Astrocyte (in vitro differentiated cells and primary cell): ENCODE data around the gene UBE2F. TPM values are rescaled to one million over a fixed set of nuclear protein-coding genes. Genes with fewer than 3 reads are reported as not detected.

Source experiments
- DNase-seq: peaks from one replicate; pipeline ENCODE4 v3.0.0-alpha.2; 2010; ENCODE audit warnings: low read depth
- FAIRE-seq: peaks from 2 replicates; lab custom pipeline; 2011; peaks lifted over from hg19 to GRCh38; lab: Jason Lieb, UNC
- H2AFZ ChIP-seq: 2 replicates; pipeline ENCODE4 v1.6.0; 2012; ENCODE audit warnings: low read depth, low read length, inconsistent platforms
- H3K27ac ChIP-seq: 2 replicates; pipeline ENCODE4 v1.5.1; 2011; ENCODE audit warnings: low read depth, low read length, inconsistent platforms
- H3K27me3 ChIP-seq: 2 replicates; pipeline ENCODE4 v1.6.0; 2011; ENCODE audit warnings: low read length, inconsistent platforms; ENCODE audit not compliant: insufficient read depth
- H3K36me3 ChIP-seq: 2 replicates; pipeline ENCODE4 v1.5.1; 2011; ENCODE audit warnings: low read length, inconsistent platforms; ENCODE audit not compliant: insufficient read depth
- H3K4me1 ChIP-seq: 2 replicates; pipeline ENCODE4 v1.5.1; 2011; ENCODE audit warnings: low read length, inconsistent platforms; ENCODE audit not compliant: insufficient read depth
- H3K4me2 ChIP-seq: 2 replicates; pipeline ENCODE4 v1.6.0; 2012; ENCODE audit warnings: low read length, inconsistent platforms
- H3K4me3 ChIP-seq: 2 replicates; pipeline ENCODE4 v1.5.1; 2011; ENCODE audit warnings: low read depth, mild to moderate bottlenecking, low read length, inconsistent platforms; ENCODE audit not compliant: insufficient read depth
- H3K79me2 ChIP-seq: 2 replicates; pipeline ENCODE4 v1.6.0; 2012; ENCODE audit warnings: mild to moderate bottlenecking, low read length, inconsistent platforms; ENCODE audit not compliant: insufficient read depth
- H3K9ac ChIP-seq: 2 replicates; pipeline ENCODE4 v1.6.0; 2012; ENCODE audit warnings: mild to moderate bottlenecking, low read length, inconsistent platforms
- H3K9me3 ChIP-seq: 2 replicates; pipeline ENCODE4 v1.5.1; 2012; ENCODE audit warnings: low read depth, mild to moderate bottlenecking, low read length, inconsistent platforms; ENCODE audit not compliant: insufficient read depth
- H4K20me1 ChIP-seq: 2 replicates; pipeline ENCODE4 v1.6.0; 2012; ENCODE audit warnings: low read length, inconsistent platforms; ENCODE audit not compliant: insufficient read depth
- H3K27ac Mint-ChIP-seq: one replicate; pipeline ENCODE4 v1.8.0; 2021; ENCODE audit warnings: mild to moderate bottlenecking, mixed read lengths; ENCODE audit not compliant: unreplicated experiment
- H3K27me3 Mint-ChIP-seq: one replicate; pipeline ENCODE4 v1.8.0; 2021; ENCODE audit warnings: low read depth, mixed read lengths; ENCODE audit not compliant: unreplicated experiment
- H3K36me3 Mint-ChIP-seq: one replicate; pipeline ENCODE4 v1.8.0; 2021; ENCODE audit warnings: low read depth, mixed read lengths; ENCODE audit not compliant: unreplicated experiment
- H3K4me1 Mint-ChIP-seq: one replicate; pipeline ENCODE4 v1.8.0; 2021; ENCODE audit warnings: low read depth, mixed read lengths; ENCODE audit not compliant: unreplicated experiment
- H3K4me3 Mint-ChIP-seq: one replicate; pipeline ENCODE4 v1.8.0; 2021; ENCODE audit warnings: mild to moderate bottlenecking, moderate library complexity, mixed read lengths; ENCODE audit not compliant: unreplicated experiment
- H3K9me3 Mint-ChIP-seq: one replicate; pipeline ENCODE4 v1.8.0; 2021; ENCODE audit warnings: mild to moderate bottlenecking, mixed read lengths; ENCODE audit not compliant: unreplicated experiment
- EZH2 ChIP-seq: IDR thresholded peaks from 2 replicates; pipeline ENCODE4 v1.6.1; 2012; ENCODE audit warnings: mild to moderate bottlenecking, low read length, inconsistent platforms; ENCODE audit not compliant: insufficient read depth
- total RNA-seq: library from RNA; stranded (reverse); gene quantifications from 2 replicates; pipeline ENCODE4 v1.2.1, GENCODE V29; 2021
- TF ChIP-seq, protein P1 (sequence below): IDR thresholded peaks from 2 replicates; pipeline ENCODE4 v1.5.1; 2011; ENCODE audit warnings: low read depth, mild to moderate bottlenecking, inconsistent platforms, low read length, moderate library complexity; ENCODE audit not compliant: insufficient read depth

UBE2F gene
- total RNA-seq, 1 donor from 2014 or later = 67.1 TPM

DNA sequence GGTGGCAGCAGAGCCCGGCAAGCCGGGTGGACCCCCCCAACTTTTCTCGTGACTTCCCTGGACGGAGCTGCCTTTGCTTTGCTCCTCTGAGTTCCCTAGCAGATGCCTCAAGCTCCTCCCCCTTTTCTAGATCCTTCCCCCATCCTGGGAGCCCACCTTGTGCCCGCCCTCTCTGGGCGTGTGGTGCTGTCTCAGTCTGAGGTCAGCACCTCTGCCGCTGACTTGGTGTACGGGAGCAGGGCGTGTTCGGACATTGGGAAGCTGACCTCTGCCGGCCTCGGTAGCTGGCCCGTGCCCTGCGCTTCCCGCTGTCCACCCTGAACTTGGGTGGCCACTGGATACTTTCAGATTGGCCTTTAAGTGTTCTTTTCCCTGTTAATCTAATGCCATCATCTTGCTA lies 113.7 kb downstream of the UBE2F start:
- Histone ChIP-seq H3K79me2 (no peaks in the 10 kb centered on the region), H2AFZ (no peak overlapping the region), H3K4me1 (no peaks in the 10 kb centered on the region), H3K27ac (no peak overlapping the region), H3K9me3 (no peaks in the 10 kb centered on the region), H4K20me1 (no peaks in the 10 kb centered on the region), H3K36me3 (no peaks in the 10 kb centered on the region), H3K9ac (no peak overlapping the region), H3K4me2 (no peak overlapping the region), H3K4me3 (no peak overlapping the region), H3K27me3 (no peaks in the 10 kb centered on the region)
- Mint-ChIP-seq H3K27ac (no peak overlapping the region), H3K4me1 (no peaks in the 10 kb centered on the region), H3K4me3 (no peak overlapping the region), H3K36me3 (peaks cover 41% of the 10 kb centered on the region), H3K27me3 (no peaks in the 10 kb centered on the region), H3K9me3 (peaks cover 6% of the 10 kb centered on the region)
- FAIRE-seq = no peak
- DNase-seq = no peak
- TF ChIP-seq, protein P1, sequence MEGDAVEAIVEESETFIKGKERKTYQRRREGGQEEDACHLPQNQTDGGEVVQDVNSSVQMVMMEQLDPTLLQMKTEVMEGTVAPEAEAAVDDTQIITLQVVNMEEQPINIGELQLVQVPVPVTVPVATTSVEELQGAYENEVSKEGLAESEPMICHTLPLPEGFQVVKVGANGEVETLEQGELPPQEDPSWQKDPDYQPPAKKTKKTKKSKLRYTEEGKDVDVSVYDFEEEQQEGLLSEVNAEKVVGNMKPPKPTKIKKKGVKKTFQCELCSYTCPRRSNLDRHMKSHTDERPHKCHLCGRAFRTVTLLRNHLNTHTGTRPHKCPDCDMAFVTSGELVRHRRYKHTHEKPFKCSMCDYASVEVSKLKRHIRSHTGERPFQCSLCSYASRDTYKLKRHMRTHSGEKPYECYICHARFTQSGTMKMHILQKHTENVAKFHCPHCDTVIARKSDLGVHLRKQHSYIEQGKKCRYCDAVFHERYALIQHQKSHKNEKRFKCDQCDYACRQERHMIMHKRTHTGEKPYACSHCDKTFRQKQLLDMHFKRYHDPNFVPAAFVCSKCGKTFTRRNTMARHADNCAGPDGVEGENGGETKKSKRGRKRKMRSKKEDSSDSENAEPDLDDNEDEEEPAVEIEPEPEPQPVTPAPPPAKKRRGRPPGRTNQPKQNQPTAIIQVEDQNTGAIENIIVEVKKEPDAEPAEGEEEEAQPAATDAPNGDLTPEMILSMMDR = no peak
- no peak for TF ChIP-seq EZH2

DNA sequence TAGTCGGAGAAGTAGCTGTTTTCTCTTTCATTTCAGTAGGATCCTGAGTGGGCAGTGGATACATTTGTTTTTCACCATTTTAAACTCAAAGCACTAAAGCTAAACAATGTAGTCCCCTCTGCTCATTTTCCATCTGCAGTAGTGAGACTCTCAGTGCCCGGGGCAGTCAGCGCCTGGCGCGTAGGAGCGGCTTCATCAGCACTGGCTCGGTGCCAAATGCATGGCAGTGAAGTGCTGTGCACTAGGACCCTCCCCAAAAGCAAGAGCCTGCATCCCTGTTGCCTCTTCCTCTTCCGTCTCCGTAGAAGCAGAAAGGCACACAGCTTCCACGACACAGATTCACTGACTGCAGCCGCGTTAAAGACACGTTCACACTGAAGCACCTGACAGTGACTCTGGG lies 114.3 kb downstream of the UBE2F start:
- Mint-ChIP-seq H3K9me3 (peaks cover 6% of the 10 kb centered on the region), H3K4me3 (no peak overlapping the region), H3K4me1 (no peaks in the 10 kb centered on the region), H3K27me3 (no peaks in the 10 kb centered on the region), H3K27ac (no peak overlapping the region), H3K36me3 (peaks cover 41% of the 10 kb centered on the region)
- no peak for FAIRE-seq
- Histone ChIP-seq H3K4me2 (no peak overlapping the region), H4K20me1 (no peaks in the 10 kb centered on the region), H3K27me3 (no peaks in the 10 kb centered on the region), H3K9me3 (no peaks in the 10 kb centered on the region), H3K79me2 (no peaks in the 10 kb centered on the region), H3K4me1 (no peaks in the 10 kb centered on the region), H3K36me3 (no peaks in the 10 kb centered on the region), H3K9ac (no peak overlapping the region), H3K4me3 (no peak overlapping the region), H3K27ac (no peak overlapping the region), H2AFZ (no peak overlapping the region)
- TF ChIP-seq, protein P1 = no peak
- no peak for TF ChIP-seq EZH2
- no peak for DNase-seq

DNA sequence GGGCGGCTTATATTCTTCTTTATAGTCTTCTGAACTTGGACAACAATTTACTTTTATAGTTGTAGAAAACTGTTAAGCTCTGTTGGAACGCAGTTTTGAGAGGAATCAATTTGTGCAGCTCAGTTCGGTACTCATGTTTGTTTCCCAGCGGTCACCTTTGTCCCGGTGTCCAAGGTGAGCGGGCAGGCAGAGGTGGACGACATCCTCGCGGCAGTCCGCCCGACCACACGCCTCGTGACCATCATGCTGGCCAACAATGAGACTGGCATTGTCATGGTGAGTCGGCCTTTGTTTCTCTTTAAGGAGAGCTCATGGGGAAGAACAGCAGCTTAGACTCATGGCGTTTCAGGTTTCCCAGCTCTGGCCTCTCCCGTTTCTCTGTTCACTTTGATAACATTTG lies 114.7 kb downstream of the UBE2F start:
- Histone ChIP-seq H3K27ac (no peak overlapping the region), H2AFZ (no peak overlapping the region), H3K36me3 (no peaks in the 10 kb centered on the region), H3K79me2 (no peaks in the 10 kb centered on the region), H3K9ac (no peak overlapping the region), H3K4me2 (no peak overlapping the region), H4K20me1 (no peaks in the 10 kb centered on the region), H3K4me1 (no peaks in the 10 kb centered on the region), H3K4me3 (no peak overlapping the region), H3K27me3 (no peaks in the 10 kb centered on the region), H3K9me3 (no peaks in the 10 kb centered on the region)
- DNase-seq (no peak), FAIRE-seq (no peak)
- H3K4me3 Mint-ChIP-seq = no peak overlapping the region
- H3K36me3 Mint-ChIP-seq = peaks cover 39% of the 10 kb centered on the region
- H3K27me3 Mint-ChIP-seq = no peaks in the 10 kb centered on the region
- no peaks in the 10 kb centered on the region for H3K4me1 Mint-ChIP-seq
- peaks cover 6% of the 10 kb centered on the region for H3K9me3 Mint-ChIP-seq
- no peak for TF ChIP-seq EZH2
- TF ChIP-seq, protein P1 = no peak
- no peak overlapping the region for H3K27ac Mint-ChIP-seq
